GM12878 (cell line): ENCODE data around the gene PML. TPM values are rescaled to one million over a fixed set of nuclear protein-coding genes. Genes with fewer than 3 reads are reported as not detected.
A peak's percentile ranks its signal among the peaks of the same experiment; 100 is the strongest.

ENCODE experiments used
- ATAC-seq: fragments of 200-7000 bp; cut with Tn5 transposase; 3 replicates; pipeline ENCODE4 v1.9.1; 2020; ENCODE audit warnings: mild to moderate bottlenecking, moderate library complexity
- BruUV-seq: library from RNA; stranded (reverse); fragments of 400-500 nt; replicated peaks from 2 replicates; lab custom pipeline; 2021; lab: Mats Ljungman, UMichigan
- CTCF ChIA-PET: fragments of 300-600 bp; sonication (Branson Sonifier 250); formaldehyde crosslinking; extraction: SDS; loops from one replicate; lab custom pipeline; 2021; ENCODE audit warnings: inconsistent platforms; lab: Yijun Ruan, JAX
- POLR2A ChIA-PET: fragments of 350-600 bp; formaldehyde crosslinking; extraction: SDS; loops from one replicate; lab custom pipeline; 2021; ENCODE audit warnings: inconsistent platforms; lab: Charles Lee
- RAD21 ChIA-PET: fragments of 300-600 bp; sonication (Branson Sonifier 250); formaldehyde crosslinking; loops from one replicate; lab custom pipeline; 2023; ENCODE audit warnings: antibody characterized with exemption; ENCODE audit not compliant: unreplicated experiment; lab: Charles Lee
- SMC1A ChIA-PET: fragments of 300-600 bp; sonication (Branson Sonifier 250); formaldehyde crosslinking; loops from one replicate; lab custom pipeline; 2023; ENCODE audit not compliant: unreplicated experiment, uncharacterized antibody; lab: Charles Lee
- DNase-seq: peaks from one replicate; pipeline ENCODE4 v3.0.0-alpha.2; 2011; ENCODE audit warnings: low read depth, low spot score
- FAIRE-seq: peaks from 3 replicates; lab custom pipeline; 2011; peaks lifted over from hg19 to GRCh38; lab: Jason Lieb, UNC
- H2AFZ ChIP-seq: 2 replicates; pipeline ENCODE4 v1.6.0; 2011; ENCODE audit warnings: low read depth, low read length, control low read depth; ENCODE audit not compliant: control insufficient read depth
- H3K27ac ChIP-seq: 2 replicates; pipeline ENCODE4 v1.5.1; 2011; ENCODE audit warnings: control low read depth; ENCODE audit not compliant: control insufficient read depth, insufficient read depth
- H3K27me3 ChIP-seq, 2 experiments: replicated peaks in 1 of 2; 2 replicates each; pipeline versions ENCODE4 v1.6.0 to v1.6.1; 2011; ENCODE audit warnings: low read length in 1 of 2; ENCODE audit not compliant: control insufficient read depth in 2 of 2, insufficient read depth in 2 of 2
- H3K36me3 ChIP-seq, 2 experiments: 2 replicates each; pipeline ENCODE4 v1.5.1; 2011; ENCODE audit warnings: low read length in 1 of 2; ENCODE audit not compliant: control insufficient read depth in 2 of 2, insufficient read depth in 2 of 2
- H3K4me1 ChIP-seq: 2 replicates; pipeline ENCODE4 v1.6.1; 2011; ENCODE audit warnings: mild to moderate bottlenecking, low read length, moderate library complexity, mixed read lengths; ENCODE audit not compliant: control insufficient read depth, insufficient read depth
- H3K4me2 ChIP-seq: 2 replicates; pipeline ENCODE4 v1.6.0; 2011; ENCODE audit warnings: control low read depth; ENCODE audit not compliant: control insufficient read depth, insufficient read depth
- H3K4me3 ChIP-seq: fragments of 200-600 bp; sonication (generic); 2 replicates; pipeline ENCODE4 v1.5.1; 2016
- H3K79me2 ChIP-seq: 2 replicates; pipeline ENCODE4 v1.6.0; 2011; ENCODE audit warnings: low read length; ENCODE audit not compliant: control insufficient read depth, insufficient read depth
- H3K9ac ChIP-seq: 2 replicates; pipeline ENCODE4 v1.8.0; 2011; ENCODE audit warnings: low read length, control low read depth, mixed read lengths; ENCODE audit not compliant: control insufficient read depth, insufficient read depth
- H3K9me3 ChIP-seq: replicated peaks from 3 replicates; pipeline ENCODE4 v1.5.1; 2011; ENCODE audit warnings: mild to moderate bottlenecking, low read length; ENCODE audit not compliant: control insufficient read depth, insufficient read depth
- H4K20me1 ChIP-seq: 2 replicates; pipeline ENCODE4 v1.6.0; 2011; ENCODE audit not compliant: control insufficient read depth, insufficient read depth
- ATF7 ChIP-seq: fragments of 450-650 bp; IDR thresholded peaks from 2 replicates; pipeline ENCODE4 v1.6.1; 2016; ENCODE audit warnings: low read depth, mild to moderate bottlenecking
- BHLHE40 ChIP-seq, 2 experiments: fragments of 450-650 bp in 1 of 2; IDR thresholded peaks; 2 replicates each; pipeline ENCODE4 v1.6.1; 2011 to 2017; ENCODE audit warnings: low read depth in 2 of 2, borderline replicate concordance in 1 of 2, improper control_type of control experiment in 1 of 2, low read length in 1 of 2, mild to moderate bottlenecking in 1 of 2
- E4F1 ChIP-seq: fragments of 450-650 bp; IDR thresholded peaks from 2 replicates; pipeline ENCODE4 v1.6.1; 2018; ENCODE audit warnings: borderline replicate concordance, mild to moderate bottlenecking; ENCODE audit not compliant: partially characterized antibody
- JUND ChIP-seq: IDR thresholded peaks from 2 replicates; pipeline ENCODE4 v1.6.1; 2012; ENCODE audit warnings: low read depth, mild to moderate bottlenecking, low read length, improper control_type of control experiment, moderate library complexity
- MTA2 ChIP-seq: fragments of 450-650 bp; IDR thresholded peaks from 2 replicates; pipeline ENCODE4 v1.6.1; 2016; ENCODE audit warnings: low read depth, mild to moderate bottlenecking, moderate library complexity
- NR2F1 ChIP-seq: fragments of 450-650 bp; conservative IDR thresholded peaks from 2 replicates; pipeline ENCODE4 v1.6.1; 2017; ENCODE audit warnings: mild to moderate bottlenecking
- TCF3 ChIP-seq: IDR thresholded peaks from 2 replicates; pipeline ENCODE4 v1.6.1; 2012; ENCODE audit warnings: low read depth, mild to moderate bottlenecking, low read length, borderline replicate concordance; ENCODE audit not compliant: insufficient read depth
- ZBED1 ChIP-seq: IDR thresholded peaks from 2 replicates; pipeline ENCODE4 v1.6.1; 2016; ENCODE audit warnings: borderline replicate concordance
- ZNF207 ChIP-seq: fragments of 450-650 bp; IDR thresholded peaks from 2 replicates; pipeline ENCODE4 v1.6.1; 2014; ENCODE audit warnings: antibody characterized with exemption, mild to moderate bottlenecking, borderline replicate concordance
- ZNF622 ChIP-seq: fragments of 450-650 bp; IDR thresholded peaks from 2 replicates; pipeline ENCODE4 v1.6.1; 2017; ENCODE audit warnings: mild to moderate bottlenecking, inconsistent platforms
- WGBS: methylation state at CpG from one replicate; pipeline ENCODE4 v1.1.6; 2016; ENCODE audit warnings: low lambda C conversion rate; ENCODE audit not compliant: insufficient replicate concordance, insufficient coverage; ENCODE audit errors: missing lambda C conversion rate; 5-methylcytosine and 5-hydroxymethylcytosine counted together
- in situ Hi-C: fragments of 300-500 bp; cut with MboI; formaldehyde crosslinking; loops from 9 replicates; pipeline ENCODE4 v1.14.3; 2018; ENCODE audit warnings: mixed read lengths
- intact Hi-C: fragments of 100-400 bp; cut with micrococcal nuclease; formaldehyde crosslinking; loops from one replicate; pipeline ENCODE4 v1.14.2; 2022; ENCODE audit not compliant: unreplicated experiment
- polyA plus RNA-seq, 11 experiments: library from polyadenylated mRNA; depleted of rRNA in 4 of 11; unstranded in 6 of 11; stranded (reverse) in 5 of 11; fragments of >200 nt; fragmentation: Nextera tagmentation in 4 of 11; fragmentation: Illumina TruSeq in 1 of 11; extraction: Ambion mirVana in 4 of 11; extraction: Trizol in 1 of 11; gene quantifications; 1 replicate in 1 of 11; 2 replicates in 10 of 11; pipeline versions ENCODE4 v1.2.1 to v1.2.3, GENCODE V29; 2011 to 2016; ENCODE audit warnings: inconsistent platforms in 2 of 11, missing spikeins in 2 of 11, low read depth in 1 of 11
- total RNA-seq, 4 experiments: library from RNA; depleted of rRNA in 3 of 4; stranded (reverse); fragments of >200 nt in 3 of 4; fragmentation: Illumina TruSeq in 1 of 4; extraction: Trizol in 1 of 4; gene quantifications; 2 replicates each; pipeline versions ENCODE4 v1.2.1 to v1.2.3, GENCODE V29; 2013 to 2021
- TF ChIP-seq, protein P1 (sequence below): fragments of 450-650 bp; formaldehyde crosslinking; IDR thresholded peaks from 2 replicates; pipeline ENCODE4 v1.4.0; 2022; ENCODE audit warnings: mild to moderate bottlenecking, moderate library complexity
- TF ChIP-seq, protein P2 (sequence below): fragments of 450-650 bp; IDR thresholded peaks from 2 replicates; pipeline ENCODE4 v1.6.1; 2017; ENCODE audit warnings: borderline replicate concordance
- TF ChIP-seq, protein P3 (sequence below): IDR thresholded peaks from 2 replicates; pipeline ENCODE4 v1.6.1; 2012; ENCODE audit warnings: low read depth, low read length, improper control_type of control experiment

The PML gene
- total and polyA plus RNA-seq, 10 of the 15 experiments (the other 5 are each of a cell fraction or from before 2014, with no cell fraction given), result 8.5 to 95.5 (median 30.8) TPM

DNA sequence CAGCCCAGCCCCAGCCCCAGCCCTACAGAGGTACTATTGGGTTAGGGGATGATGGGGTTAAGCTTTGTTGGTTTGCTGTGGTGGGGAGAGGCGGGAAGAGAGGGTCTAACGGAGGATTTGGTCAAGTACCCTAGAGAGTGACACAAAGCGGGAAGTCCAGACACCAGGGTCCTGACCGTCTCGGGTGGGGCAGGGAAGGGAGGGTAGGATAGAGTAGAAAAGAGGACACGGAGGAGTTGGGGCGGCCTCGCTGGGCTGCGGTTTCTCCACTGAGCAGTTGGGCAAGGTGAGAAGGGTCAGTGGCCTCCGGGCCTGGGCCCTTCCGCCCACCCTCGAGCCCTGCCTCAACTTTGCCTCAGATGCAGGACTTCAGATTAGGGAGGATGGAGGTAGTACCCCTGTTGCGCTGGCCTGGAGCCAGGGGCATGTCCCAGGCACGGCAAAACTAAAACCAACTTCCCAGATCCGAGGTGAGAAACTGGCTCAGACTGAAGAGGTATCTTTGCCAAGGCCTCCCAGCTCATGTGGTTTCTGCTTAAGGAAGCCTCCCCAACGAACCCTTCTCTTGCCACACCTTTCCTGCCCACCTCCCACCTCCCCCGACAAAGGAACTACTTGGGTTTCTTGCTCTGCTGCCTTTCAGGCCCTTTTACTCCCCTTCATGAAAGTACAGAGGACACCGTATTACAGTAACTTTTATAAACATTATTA, 551 bp downstream of the PML start:
- H3K36me3 ChIP-seq, result peaks cover 5 to 7% of the 10 kb centered on the region in 2 experiments
- H3K9me3 ChIP-seq, result no peaks in the 10 kb centered on the region
- WGBS, result 3% methylated on average over 18 of the region's 18 CpGs
- H3K27ac ChIP-seq, result peak overlapping the region; percentile 92
- CTCF ChIA-PET, result interaction anchor here (0.9 to 5.0 kb wide), 10 partner anchors 9 to 54 kb away, joined by 4 to 36 read pairs (median 8); no protein-coding TSS in a partner anchor
- H3K79me2 ChIP-seq, result peaks cover 58% of the 10 kb centered on the region
- RAD21 ChIA-PET, result interaction anchor here (0.6 to 2.8 kb wide), 9 partner anchors 11 to 389 kb away, joined by 3 to 17 read pairs (median 4); no protein-coding TSS in a partner anchor
- SMC1A ChIA-PET, result interaction anchor here (0.8 to 5.3 kb wide), 8 partner anchors 9 to 53 kb away, joined by 3 to 28 read pairs (median 6); no protein-coding TSS in a partner anchor
- no peaks in the 10 kb centered on the region for H3K27me3 ChIP-seq
- in situ Hi-C loops (no loop called here), intact Hi-C loops (no loop called here)
- peak overlapping the region; percentile 95 for H3K4me3 ChIP-seq
- H3K4me1 ChIP-seq, result peaks cover 22% of the 10 kb centered on the region
- peak overlapping the region; percentile 90 for H3K4me2 ChIP-seq
- DNase-seq (no peak), FAIRE-seq (no peak), ATAC-seq (peak; percentile 4)
- peaks cover 13% of the 10 kb centered on the region for H4K20me1 ChIP-seq
- POLR2A ChIA-PET, result interaction anchor here (0.6 to 3.0 kb wide), 7 partner anchors 11 to 466 kb away, joined by 3 to 44 read pairs (median 5); no protein-coding TSS in a partner anchor
- BruUV-seq, result TSS peak; percentile 56
- peak overlapping the region; percentile 89 for H3K9ac ChIP-seq
- H2AFZ ChIP-seq, result no peak overlapping the region; the same call in 1 of the 2 replicates
- TF ChIP-seq ZNF622, result no peak
- no peak for TF ChIP-seq ATF7
- no peak for TF ChIP-seq ZNF207
- TF ChIP-seq, protein P1, sequence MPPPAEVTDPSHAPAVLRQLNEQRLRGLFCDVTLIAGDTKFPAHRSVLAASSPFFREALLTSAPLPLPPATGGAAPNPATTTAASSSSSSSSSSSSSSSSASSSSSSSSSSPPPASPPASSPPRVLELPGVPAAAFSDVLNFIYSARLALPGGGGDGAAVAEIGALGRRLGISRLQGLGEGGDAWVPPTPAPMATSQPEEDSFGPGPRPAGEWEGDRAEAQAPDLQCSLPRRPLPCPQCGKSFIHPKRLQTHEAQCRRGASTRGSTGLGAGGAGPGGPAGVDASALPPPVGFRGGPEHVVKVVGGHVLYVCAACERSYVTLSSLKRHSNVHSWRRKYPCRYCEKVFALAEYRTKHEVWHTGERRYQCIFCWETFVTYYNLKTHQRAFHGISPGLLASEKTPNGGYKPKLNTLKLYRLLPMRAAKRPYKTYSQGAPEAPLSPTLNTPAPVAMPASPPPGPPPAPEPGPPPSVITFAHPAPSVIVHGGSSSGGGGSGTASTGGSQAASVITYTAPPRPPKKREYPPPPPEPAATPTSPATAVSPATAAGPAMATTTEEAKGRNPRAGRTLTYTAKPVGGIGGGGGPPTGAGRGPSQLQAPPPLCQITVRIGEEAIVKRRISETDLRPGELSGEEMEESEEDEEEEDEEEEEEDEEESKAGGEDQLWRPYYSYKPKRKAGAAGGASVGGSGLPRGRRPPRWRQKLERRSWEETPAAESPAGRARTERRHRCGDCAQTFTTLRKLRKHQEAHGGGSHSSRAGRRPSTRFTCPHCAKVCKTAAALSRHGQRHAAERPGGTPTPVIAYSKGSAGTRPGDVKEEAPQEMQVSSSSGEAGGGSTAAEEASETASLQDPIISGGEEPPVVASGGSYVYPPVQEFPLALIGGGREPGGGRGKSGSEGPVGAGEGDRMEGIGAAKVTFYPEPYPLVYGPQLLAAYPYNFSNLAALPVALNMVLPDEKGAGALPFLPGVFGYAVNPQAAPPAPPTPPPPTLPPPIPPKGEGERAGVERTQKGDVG (CRISPR knock-in tag), result no peak
- TF ChIP-seq E4F1, result no peak
- TF ChIP-seq TCF3, result no peak
- TF ChIP-seq, protein P2, sequence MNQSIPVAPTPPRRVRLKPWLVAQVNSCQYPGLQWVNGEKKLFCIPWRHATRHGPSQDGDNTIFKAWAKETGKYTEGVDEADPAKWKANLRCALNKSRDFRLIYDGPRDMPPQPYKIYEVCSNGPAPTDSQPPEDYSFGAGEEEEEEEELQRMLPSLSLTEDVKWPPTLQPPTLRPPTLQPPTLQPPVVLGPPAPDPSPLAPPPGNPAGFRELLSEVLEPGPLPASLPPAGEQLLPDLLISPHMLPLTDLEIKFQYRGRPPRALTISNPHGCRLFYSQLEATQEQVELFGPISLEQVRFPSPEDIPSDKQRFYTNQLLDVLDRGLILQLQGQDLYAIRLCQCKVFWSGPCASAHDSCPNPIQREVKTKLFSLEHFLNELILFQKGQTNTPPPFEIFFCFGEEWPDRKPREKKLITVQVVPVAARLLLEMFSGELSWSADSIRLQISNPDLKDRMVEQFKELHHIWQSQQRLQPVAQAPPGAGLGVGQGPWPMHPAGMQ, result no peak
- TF ChIP-seq, protein P3, sequence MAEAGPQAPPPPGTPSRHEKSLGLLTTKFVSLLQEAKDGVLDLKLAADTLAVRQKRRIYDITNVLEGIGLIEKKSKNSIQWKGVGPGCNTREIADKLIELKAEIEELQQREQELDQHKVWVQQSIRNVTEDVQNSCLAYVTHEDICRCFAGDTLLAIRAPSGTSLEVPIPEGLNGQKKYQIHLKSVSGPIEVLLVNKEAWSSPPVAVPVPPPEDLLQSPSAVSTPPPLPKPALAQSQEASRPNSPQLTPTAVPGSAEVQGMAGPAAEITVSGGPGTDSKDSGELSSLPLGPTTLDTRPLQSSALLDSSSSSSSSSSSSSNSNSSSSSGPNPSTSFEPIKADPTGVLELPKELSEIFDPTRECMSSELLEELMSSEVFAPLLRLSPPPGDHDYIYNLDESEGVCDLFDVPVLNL, result no peak
- TF ChIP-seq NR2F1, result peak; percentile 53; the same call in 1 of the 2 replicates
- no peak for TF ChIP-seq JUND
- TF ChIP-seq ZBED1, result no peak
- TF ChIP-seq MTA2, result no peak
- TF ChIP-seq BHLHE40 (IDR thresholded peaks at IDR 0.05; ENCODE audit: borderline replicate concordance in 1 of 2, low read depth in 2 of 2, low read length in 1 of 2), result no peak
